Central memory CD8-positive, alpha-beta T cell (primary cell): ENCODE data around the gene ACOT7.
"Not testable (repeated sequence)": the region's sequence is repeated elsewhere in the genome, so short reads cannot be mapped to it uniquely, and the experiment has no call there.

Experiments
- ATAC-seq: fragments of 150-1000 bp; cut with Tn5 transposase; replicated peaks from 2 replicates; pipeline ENCODE4 v1.10.0; 2022; ENCODE audit warnings: mild to moderate bottlenecking, moderate FRiP score, moderate number of reproducible peaks; ENCODE audit not compliant: poor library complexity, severe bottlenecking; ENCODE audit errors: extremely low read depth
- DNase-seq, 2 donors: peaks; one replicate each; pipeline ENCODE4 v3.0.0; 2021; ENCODE audit warnings: low spot score in 2 of 2
- H3K27ac Mint-ChIP-seq: one replicate; pipeline ENCODE4 v1.8.0; 2022; ENCODE audit warnings: low read depth, mild to moderate bottlenecking, moderate library complexity, mixed read lengths
- H3K27me3 Mint-ChIP-seq: one replicate; pipeline ENCODE4 v1.8.0; 2022; ENCODE audit warnings: mixed read lengths
- H3K36me3 Mint-ChIP-seq: one replicate; pipeline ENCODE4 v1.8.0; 2022; ENCODE audit warnings: mild to moderate bottlenecking, moderate library complexity, mixed read lengths; ENCODE audit not compliant: insufficient read depth
- H3K4me1 Mint-ChIP-seq: one replicate; pipeline ENCODE4 v1.8.0; 2022; ENCODE audit warnings: mixed read lengths
- H3K4me3 Mint-ChIP-seq: one replicate; pipeline ENCODE4 v1.8.0; 2022; ENCODE audit warnings: mild to moderate bottlenecking, moderate library complexity, mixed read lengths
- H3K9me3 Mint-ChIP-seq: one replicate; pipeline ENCODE4 v1.8.0; 2022; ENCODE audit warnings: mixed read lengths

Gene ACOT7

GRCh38 chr1:6401673-6402072, 8.1 kb upstream of the ACOT7 start:
- Mint-ChIP-seq H3K27me3 (peaks cover 9% of the 10 kb centered on the region), H3K9me3 (no peaks in the 10 kb centered on the region), H3K27ac (no peak overlapping the region), H3K4me1 (no peaks in the 10 kb centered on the region), H3K36me3 (no peaks in the 10 kb centered on the region), H3K4me3 (no peak overlapping the region)
- ATAC-seq (no peak), DNase-seq (no peak)

GRCh38 chr1:6399294-6399693, 5.7 kb upstream of the ACOT7 start:
- Mint-ChIP-seq H3K36me3 (no peaks in the 10 kb centered on the region), H3K4me3 (no peak overlapping the region), H3K27me3 (peaks cover 9% of the 10 kb centered on the region), H3K9me3 (no peaks in the 10 kb centered on the region), H3K4me1 (peaks cover under 1% of the 10 kb centered on the region), H3K27ac (no peak overlapping the region)
- DNase-seq (no peak), ATAC-seq (no peak)

GRCh38 chr1:6397844-6398441, 4.4 kb upstream of the ACOT7 start:
- Mint-ChIP-seq H3K36me3 (peaks cover 6% of the 10 kb centered on the region), H3K4me1 (peaks cover 8% of the 10 kb centered on the region), H3K27me3 (peaks cover 9% of the 10 kb centered on the region), H3K4me3 (no peak overlapping the region), H3K9me3 (no peaks in the 10 kb centered on the region), H3K27ac (peak overlapping the region; percentile 45)
- DNase-seq (no peak), ATAC-seq (no peak)

GRCh38 chr1:6396998-6397397, 3.4 kb upstream of the ACOT7 start:
- Mint-ChIP-seq H3K4me1 (peaks cover 14% of the 10 kb centered on the region), H3K36me3 (peaks cover 6% of the 10 kb centered on the region), H3K9me3 (no peaks in the 10 kb centered on the region), H3K27me3 (peaks cover 9% of the 10 kb centered on the region), H3K4me3 (no peak overlapping the region), H3K27ac (no peak overlapping the region)
- DNase-seq (no peak), ATAC-seq (no peak)

- H3K27me3 Mint-ChIP-seq, H3K4me3 Mint-ChIP-seq, H3K36me3 Mint-ChIP-seq, H3K27ac Mint-ChIP-seq, H3K9me3 Mint-ChIP-seq, ATAC-seq, DNase-seq: not testable (repeated sequence)
- peaks cover 14% of the 10 kb centered on the region for H3K4me1 Mint-ChIP-seq
Measured at GRCh38 chr1:6395781-6396244, 2.2 kb upstream of the ACOT7 start.

GRCh38 chr1:6395130-6395529, 1.6 kb upstream of the ACOT7 start:
- not testable (repeated sequence) for H3K27ac Mint-ChIP-seq, H3K36me3 Mint-ChIP-seq, H3K4me3 Mint-ChIP-seq, H3K27me3 Mint-ChIP-seq, DNase-seq, H3K9me3 Mint-ChIP-seq, ATAC-seq
- peaks cover 14% of the 10 kb centered on the region for H3K4me1 Mint-ChIP-seq

GRCh38 chr1:6392809-6393399, 663 bp downstream of the ACOT7 start:
- DNase-seq: no peak
- Mint-ChIP-seq H3K4me3 (peak overlapping the region; percentile 78), H3K4me1 (peaks cover 14% of the 10 kb centered on the region), H3K36me3 (peaks cover 6% of the 10 kb centered on the region), H3K9me3 (no peaks in the 10 kb centered on the region), H3K27me3 (no peaks in the 10 kb centered on the region), H3K27ac (peak overlapping the region; percentile 85)
- ATAC-seq: no peak

GRCh38 chr1:6391951-6392808, 1.4 kb downstream of the ACOT7 start:
- DNase-seq (no peak), ATAC-seq (no peak)
- Mint-ChIP-seq H3K9me3 (no peaks in the 10 kb centered on the region), H3K27ac (no peak overlapping the region), H3K4me1 (peaks cover 14% of the 10 kb centered on the region), H3K27me3 (no peaks in the 10 kb centered on the region), H3K36me3 (peaks cover 6% of the 10 kb centered on the region), H3K4me3 (peak overlapping the region; percentile 78)

GRCh38 chr1:6389971-6390370, 3.6 kb downstream of the ACOT7 start:
- no peak overlapping the region for H3K4me3 Mint-ChIP-seq

GRCh38 chr1:6386371-6386949, 7.1 kb downstream of the ACOT7 start:
- H3K4me1 Mint-ChIP-seq: no peaks in the 10 kb centered on the region
- no peak overlapping the region for H3K27ac Mint-ChIP-seq
- no peaks in the 10 kb centered on the region for H3K36me3 Mint-ChIP-seq
- H3K9me3 Mint-ChIP-seq: no peaks in the 10 kb centered on the region
- DNase-seq (no peak), ATAC-seq (no peak)
- H3K27me3 Mint-ChIP-seq: no peaks in the 10 kb centered on the region
- no peak overlapping the region for H3K4me3 Mint-ChIP-seq

More at GRCh38 chr1:6389971-6390370, 3.6 kb downstream of the ACOT7 start:
- peaks cover 6% of the 10 kb centered on the region for H3K36me3 Mint-ChIP-seq
- ATAC-seq: no peak
- H3K4me1 Mint-ChIP-seq: peaks cover 14% of the 10 kb centered on the region
- no peaks in the 10 kb centered on the region for H3K9me3 Mint-ChIP-seq
- no peaks in the 10 kb centered on the region for H3K27me3 Mint-ChIP-seq
- no peak for DNase-seq
- H3K27ac Mint-ChIP-seq: no peak overlapping the region

GRCh38 chr1:6385488-6386191, 7.9 kb downstream of the ACOT7 start:
- ATAC-seq (no peak), DNase-seq (no peak)
- Mint-ChIP-seq H3K4me1 (no peaks in the 10 kb centered on the region), H3K27me3 (no peaks in the 10 kb centered on the region), H3K4me3 (no peak overlapping the region), H3K36me3 (no peaks in the 10 kb centered on the region), H3K27ac (no peak overlapping the region), H3K9me3 (no peaks in the 10 kb centered on the region)

- H3K4me3 Mint-ChIP-seq: no peak overlapping the region
- ATAC-seq (no peak), DNase-seq (no peak)
- no peaks in the 10 kb centered on the region for H3K4me1 Mint-ChIP-seq
- H3K36me3 Mint-ChIP-seq: no peaks in the 10 kb centered on the region
- no peak overlapping the region for H3K27ac Mint-ChIP-seq
- H3K27me3 Mint-ChIP-seq: no peaks in the 10 kb centered on the region
- H3K9me3 Mint-ChIP-seq: no peaks in the 10 kb centered on the region
Measured at GRCh38 chr1:6384962-6385361, 8.6 kb downstream of the ACOT7 start.
